Measurements from ENCODE around the gene DDN.

The DDN gene

DNA sequence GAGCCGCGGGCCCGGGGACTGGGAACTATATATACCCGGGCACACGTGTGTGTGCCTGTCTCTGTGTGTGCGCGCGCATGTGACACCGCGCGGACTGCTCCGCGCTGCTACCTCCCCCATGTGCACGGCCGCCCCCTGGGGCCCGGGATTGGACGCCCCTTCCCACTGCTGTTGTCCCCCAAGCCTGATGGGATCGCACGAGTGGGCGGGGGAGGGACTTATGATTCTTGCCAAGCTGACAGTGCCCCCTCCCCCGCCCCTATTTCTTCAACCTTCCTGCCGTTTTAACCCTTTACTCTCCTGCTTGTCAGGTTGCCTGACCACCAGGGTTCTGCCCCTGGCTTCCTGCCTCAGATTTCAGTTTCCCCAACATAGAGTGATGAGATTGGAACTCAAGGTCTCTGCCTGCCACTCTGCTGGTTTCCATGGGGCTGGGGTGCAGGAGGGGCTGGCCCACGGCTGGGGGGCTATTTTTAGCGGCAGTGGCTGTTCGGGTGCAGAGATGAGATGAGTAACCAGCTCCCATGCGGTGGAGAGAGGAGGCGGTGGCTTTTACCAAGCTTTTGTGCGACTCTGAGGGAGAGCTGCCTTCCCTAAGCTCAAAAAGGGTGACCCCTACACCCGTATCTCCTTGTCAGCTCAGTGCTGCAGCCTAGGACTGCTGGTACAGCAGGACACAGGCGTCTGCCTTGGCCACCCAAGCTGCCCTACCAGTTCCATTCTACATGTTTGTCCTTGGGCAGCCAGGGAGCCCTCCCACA is at the start of gene DDN:
TSS of gene DDN (minus strand) at position 5 of the 761 bp plus-strand sequence. CDS start 88 bp downstream, outside the sequence.
- TF ChIP-seq, protein P1, sequence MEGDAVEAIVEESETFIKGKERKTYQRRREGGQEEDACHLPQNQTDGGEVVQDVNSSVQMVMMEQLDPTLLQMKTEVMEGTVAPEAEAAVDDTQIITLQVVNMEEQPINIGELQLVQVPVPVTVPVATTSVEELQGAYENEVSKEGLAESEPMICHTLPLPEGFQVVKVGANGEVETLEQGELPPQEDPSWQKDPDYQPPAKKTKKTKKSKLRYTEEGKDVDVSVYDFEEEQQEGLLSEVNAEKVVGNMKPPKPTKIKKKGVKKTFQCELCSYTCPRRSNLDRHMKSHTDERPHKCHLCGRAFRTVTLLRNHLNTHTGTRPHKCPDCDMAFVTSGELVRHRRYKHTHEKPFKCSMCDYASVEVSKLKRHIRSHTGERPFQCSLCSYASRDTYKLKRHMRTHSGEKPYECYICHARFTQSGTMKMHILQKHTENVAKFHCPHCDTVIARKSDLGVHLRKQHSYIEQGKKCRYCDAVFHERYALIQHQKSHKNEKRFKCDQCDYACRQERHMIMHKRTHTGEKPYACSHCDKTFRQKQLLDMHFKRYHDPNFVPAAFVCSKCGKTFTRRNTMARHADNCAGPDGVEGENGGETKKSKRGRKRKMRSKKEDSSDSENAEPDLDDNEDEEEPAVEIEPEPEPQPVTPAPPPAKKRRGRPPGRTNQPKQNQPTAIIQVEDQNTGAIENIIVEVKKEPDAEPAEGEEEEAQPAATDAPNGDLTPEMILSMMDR (IDR thresholded peaks at IDR 0.05; ENCODE audit: control insufficient read depth, extremely low read depth, insufficient read depth) = no peak
- no peak for DNase-seq (ENCODE audit: low read depth)
- no peak within 1 kb of the TSS for H3K4me3 ChIP-seq (ENCODE audit: low read depth, low read length)

DNA sequence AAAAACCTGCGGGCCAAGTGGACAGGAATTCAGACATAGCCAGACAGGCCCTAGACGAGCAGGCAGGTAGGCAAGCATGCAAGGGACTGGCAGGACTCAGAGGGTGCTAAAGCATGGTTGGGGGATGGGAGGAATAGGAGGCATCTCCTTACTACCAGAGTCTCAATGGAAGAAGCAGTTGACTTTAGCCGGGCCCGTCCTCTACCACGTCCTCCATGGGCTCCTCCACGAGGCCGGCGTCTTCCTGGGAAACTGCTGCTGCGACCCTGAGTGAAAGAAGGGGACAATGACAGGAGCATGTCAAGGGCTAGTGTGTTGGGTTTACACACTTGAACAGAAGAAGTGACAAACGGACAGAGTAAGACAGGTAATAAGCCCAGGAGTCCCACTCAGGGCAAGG is 49.8 kb upstream of the DDN start:
- TF ChIP-seq, protein P1 (IDR thresholded peaks at IDR 0.05; ENCODE audit: control insufficient read depth, extremely low read depth, insufficient read depth) = no peak
- H3K4me3 ChIP-seq (ENCODE audit: low read depth, low read length) = no peak overlapping the region
- no peak for DNase-seq (ENCODE audit: low read depth)

- TF ChIP-seq, protein P1 (IDR thresholded peaks at IDR 0.05; ENCODE audit: control insufficient read depth, extremely low read depth, insufficient read depth) = no peak
- no peak for DNase-seq (ENCODE audit: low read depth)
These were observed 47.1 kb upstream of the DDN start for GRCh38 chr12:49046129-49046895.

GRCh38 chr12:49044660-49045059 is 45.5 kb upstream of the DDN start:
- TF ChIP-seq, protein P1 (IDR thresholded peaks at IDR 0.05; ENCODE audit: control insufficient read depth, extremely low read depth, insufficient read depth) = no peak

More at GRCh38 chr12:49046129-49046895, 47.1 kb upstream of the DDN start:
- no peak overlapping the region for H3K4me3 ChIP-seq (ENCODE audit: low read depth, low read length)

GRCh38 chr12:49043856-49044258 is 44.7 kb upstream of the DDN start:
- no peak overlapping the region for H3K4me3 ChIP-seq (ENCODE audit: low read depth, low read length)
- TF ChIP-seq, protein P1 (IDR thresholded peaks at IDR 0.05; ENCODE audit: control insufficient read depth, extremely low read depth, insufficient read depth) = peak; percentile 75
- no peak for DNase-seq (ENCODE audit: low read depth)

More at GRCh38 chr12:49044660-49045059, 45.5 kb upstream of the DDN start:
- no peak overlapping the region for H3K4me3 ChIP-seq (ENCODE audit: low read depth, low read length)
- DNase-seq (ENCODE audit: low read depth) = no peak

GRCh38 chr12:49043241-49043640 is 44.1 kb upstream of the DDN start:
- TF ChIP-seq, protein P1 (IDR thresholded peaks at IDR 0.05; ENCODE audit: control insufficient read depth, extremely low read depth, insufficient read depth) = no peak
- no peak overlapping the region for H3K4me3 ChIP-seq (ENCODE audit: low read depth, low read length)
- DNase-seq (ENCODE audit: low read depth) = no peak
